Neural cell (in vitro differentiated cells): ENCODE results near the gene ZNF668. TPM values are rescaled to one million over a fixed set of nuclear protein-coding genes. Genes with fewer than 3 reads are reported as not detected.

ENCODE experiments used
- H2AFZ ChIP-seq: fragments of 200-600, 300-800 bp; sonication (generic), shearing (Covaris generic); 2 replicates; pipeline ENCODE4 v1.6.0; 2014; ENCODE audit warnings: low read depth, mild to moderate bottlenecking, antibody characterized with exemption, low read length, moderate library complexity
- H3F3A ChIP-seq: fragments of 200-600 bp; shearing (Covaris generic); 2 replicates; pipeline ENCODE4 v1.6.1; 2016; ENCODE audit warnings: mild to moderate bottlenecking, moderate library complexity, mixed read lengths, antibody characterized with exemption, low read length; ENCODE audit not compliant: insufficient read depth, poor library complexity, severe bottlenecking
- H3K27ac ChIP-seq: fragments of 200-600, 300-800 bp; sonication (generic), shearing (Covaris generic); 2 replicates; pipeline ENCODE4 v1.5.1; 2014; ENCODE audit warnings: mild to moderate bottlenecking, low read length, moderate library complexity
- H3K27me3 ChIP-seq: fragments of 300-800, 200-600 bp; sonication (generic), shearing (Covaris generic); 2 replicates; pipeline ENCODE4 v1.6.0; 2014; ENCODE audit warnings: mild to moderate bottlenecking, low read depth, low read length, moderate library complexity; ENCODE audit not compliant: insufficient read depth
- H3K36me3 ChIP-seq: fragments of 300-800, 200-600 bp; sonication (generic), shearing (Covaris generic); 2 replicates; pipeline ENCODE4 v1.5.1; 2014; ENCODE audit warnings: mild to moderate bottlenecking, antibody characterized with exemption, low read length, moderate library complexity; ENCODE audit not compliant: insufficient read depth
- H3K4me2 ChIP-seq: fragments of 300-800, 200-600 bp; sonication (generic), shearing (Covaris generic); 2 replicates; pipeline ENCODE4 v1.6.0; 2014; ENCODE audit warnings: mild to moderate bottlenecking, low read length
- H3K4me3 ChIP-seq: fragments of 300-800, 200-600 bp; sonication (generic), shearing (Covaris generic); 2 replicates; pipeline ENCODE4 v1.5.1; 2014; ENCODE audit warnings: mild to moderate bottlenecking, low read length, moderate library complexity
- H3K79me2 ChIP-seq: fragments of 200-600 bp; shearing (Covaris generic); replicated peaks from 2 replicates; pipeline ENCODE4 v1.6.0; 2014; ENCODE audit warnings: mild to moderate bottlenecking, low read length, moderate library complexity; ENCODE audit not compliant: insufficient read depth
- H3K9ac ChIP-seq: fragments of 300-800, 200-600 bp; sonication (generic), shearing (Covaris generic); 2 replicates; pipeline ENCODE4 v1.6.1; 2016; ENCODE audit warnings: mild to moderate bottlenecking, low read length, mixed read lengths
- H3K9me2 ChIP-seq: fragments of 200-600 bp; shearing (Covaris generic); 2 replicates; pipeline ENCODE4 v1.6.1; 2016; ENCODE audit warnings: mild to moderate bottlenecking, low read length, mixed read lengths; ENCODE audit not compliant: insufficient read depth
- H3K9me3 ChIP-seq: fragments of 200-600, 300-800 bp; sonication (generic), shearing (Covaris generic); 2 replicates; pipeline ENCODE4 v1.6.1; 2016; ENCODE audit warnings: mild to moderate bottlenecking, mixed run types, low read length, moderate library complexity, mixed read lengths
- H4K20me1 ChIP-seq: fragments of 200-600 bp; shearing (Covaris generic); 2 replicates; pipeline ENCODE4 v1.6.1; 2016; ENCODE audit warnings: mild to moderate bottlenecking, mixed run types; ENCODE audit not compliant: insufficient read depth
- CTCF ChIP-seq: fragments of 450-650 bp; IDR thresholded peaks from 2 replicates; pipeline ENCODE4 v1.5.1; 2014; ENCODE audit warnings: antibody characterized with exemption, mild to moderate bottlenecking, moderate library complexity; ENCODE audit not compliant: poor library complexity, severe bottlenecking
- EP300 ChIP-seq: fragments of 450-650 bp; conservative IDR thresholded peaks from 2 replicates; pipeline ENCODE4 v1.6.1; 2014; ENCODE audit warnings: antibody characterized with exemption, mild to moderate bottlenecking, moderate library complexity; ENCODE audit not compliant: poor library complexity, severe bottlenecking
- EZH2 ChIP-seq: fragments of 200-600, 300-800 bp; shearing (Covaris generic), sonication (generic); IDR thresholded peaks from 2 replicates; pipeline ENCODE4 v1.6.1; 2014; ENCODE audit warnings: antibody characterized with exemption, low read length, borderline replicate concordance, mild to moderate bottlenecking; ENCODE audit not compliant: insufficient read depth, poor library complexity, severe bottlenecking
- MXI1 ChIP-seq: fragments of 450-650 bp; conservative IDR thresholded peaks from 2 replicates; pipeline ENCODE4 v1.6.1; 2014; ENCODE audit warnings: antibody characterized with exemption, mild to moderate bottlenecking; ENCODE audit not compliant: poor library complexity, severe bottlenecking
- POLR2AphosphoS5 ChIP-seq: IDR thresholded peaks from 2 replicates; pipeline ENCODE4 v1.6.1; 2012
- RAD21 ChIP-seq: fragments of 450-650 bp; conservative IDR thresholded peaks from 2 replicates; pipeline ENCODE4 v1.6.1; 2014; ENCODE audit warnings: antibody characterized with exemption, mild to moderate bottlenecking, moderate library complexity
- SMC3 ChIP-seq: fragments of 450-650 bp; conservative IDR thresholded peaks from 2 replicates; pipeline ENCODE4 v1.6.1; 2014; ENCODE audit warnings: antibody characterized with exemption, mild to moderate bottlenecking, moderate library complexity; ENCODE audit not compliant: poor library complexity
- TAF1 ChIP-seq: IDR thresholded peaks from 2 replicates; pipeline ENCODE4 v1.6.1; 2012; ENCODE audit warnings: low read depth
- polyA plus RNA-seq: library from polyadenylated mRNA; depleted of rRNA; stranded (reverse); fragments of >200 nt; gene quantifications from 2 replicates; pipeline ENCODE4 v1.2.3, GENCODE V29; 2014
- TF ChIP-seq, protein P1 (sequence below): IDR thresholded peaks from 2 replicates; pipeline ENCODE4 v1.6.1; 2012; ENCODE audit warnings: borderline replicate concordance

ZNF668 gene
- polyA plus RNA-seq, 1 donor from 2014 or later: 17.8 TPM

DNA sequence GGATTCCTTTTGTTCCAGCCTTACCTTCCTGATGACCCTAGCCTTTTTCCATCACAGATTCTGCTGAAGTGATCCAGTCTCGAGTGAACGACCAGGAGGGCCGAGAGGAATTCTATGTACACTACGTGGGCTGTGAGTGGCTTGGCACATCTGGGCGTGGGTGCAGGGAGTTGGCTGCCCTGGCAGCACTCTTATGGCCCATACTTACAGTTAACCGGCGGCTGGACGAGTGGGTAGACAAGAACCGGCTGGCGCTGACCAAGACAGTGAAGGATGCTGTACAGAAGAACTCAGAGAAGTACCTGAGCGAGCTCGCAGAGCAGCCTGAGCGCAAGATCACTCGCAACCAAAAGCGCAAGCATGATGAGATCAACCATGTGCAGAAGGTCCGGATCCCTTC is 46.1 kb upstream of the ZNF668 start:
- H3K9me3 ChIP-seq: no peaks in the 10 kb centered on the region
- H3K27me3 ChIP-seq: no peaks in the 10 kb centered on the region
- H3K9ac ChIP-seq: no peak overlapping the region
- H3K27ac ChIP-seq: no peak overlapping the region
- H4K20me1 ChIP-seq: no peaks in the 10 kb centered on the region
- peaks cover 8% of the 10 kb centered on the region for H3K79me2 ChIP-seq
- no peak overlapping the region for H2AFZ ChIP-seq
- H3K4me3 ChIP-seq: no peak overlapping the region
- no peaks in the 10 kb centered on the region for H3K9me2 ChIP-seq
- TF ChIP-seq POLR2AphosphoS5 (no peak), TAF1 (no peak), SMC3 (no peak), CTCF (no peak), EP300 (no peak), RAD21 (no peak), EZH2 (no peak), MXI1 (no peak)
- TF ChIP-seq, protein P1, sequence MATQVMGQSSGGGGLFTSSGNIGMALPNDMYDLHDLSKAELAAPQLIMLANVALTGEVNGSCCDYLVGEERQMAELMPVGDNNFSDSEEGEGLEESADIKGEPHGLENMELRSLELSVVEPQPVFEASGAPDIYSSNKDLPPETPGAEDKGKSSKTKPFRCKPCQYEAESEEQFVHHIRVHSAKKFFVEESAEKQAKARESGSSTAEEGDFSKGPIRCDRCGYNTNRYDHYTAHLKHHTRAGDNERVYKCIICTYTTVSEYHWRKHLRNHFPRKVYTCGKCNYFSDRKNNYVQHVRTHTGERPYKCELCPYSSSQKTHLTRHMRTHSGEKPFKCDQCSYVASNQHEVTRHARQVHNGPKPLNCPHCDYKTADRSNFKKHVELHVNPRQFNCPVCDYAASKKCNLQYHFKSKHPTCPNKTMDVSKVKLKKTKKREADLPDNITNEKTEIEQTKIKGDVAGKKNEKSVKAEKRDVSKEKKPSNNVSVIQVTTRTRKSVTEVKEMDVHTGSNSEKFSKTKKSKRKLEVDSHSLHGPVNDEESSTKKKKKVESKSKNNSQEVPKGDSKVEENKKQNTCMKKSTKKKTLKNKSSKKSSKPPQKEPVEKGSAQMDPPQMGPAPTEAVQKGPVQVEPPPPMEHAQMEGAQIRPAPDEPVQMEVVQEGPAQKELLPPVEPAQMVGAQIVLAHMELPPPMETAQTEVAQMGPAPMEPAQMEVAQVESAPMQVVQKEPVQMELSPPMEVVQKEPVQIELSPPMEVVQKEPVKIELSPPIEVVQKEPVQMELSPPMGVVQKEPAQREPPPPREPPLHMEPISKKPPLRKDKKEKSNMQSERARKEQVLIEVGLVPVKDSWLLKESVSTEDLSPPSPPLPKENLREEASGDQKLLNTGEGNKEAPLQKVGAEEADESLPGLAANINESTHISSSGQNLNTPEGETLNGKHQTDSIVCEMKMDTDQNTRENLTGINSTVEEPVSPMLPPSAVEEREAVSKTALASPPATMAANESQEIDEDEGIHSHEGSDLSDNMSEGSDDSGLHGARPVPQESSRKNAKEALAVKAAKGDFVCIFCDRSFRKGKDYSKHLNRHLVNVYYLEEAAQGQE: no peak
- H3K4me2 ChIP-seq: no peak overlapping the region
- peaks cover 3% of the 10 kb centered on the region for H3F3A ChIP-seq
- H3K36me3 ChIP-seq: no peaks in the 10 kb centered on the region

DNA sequence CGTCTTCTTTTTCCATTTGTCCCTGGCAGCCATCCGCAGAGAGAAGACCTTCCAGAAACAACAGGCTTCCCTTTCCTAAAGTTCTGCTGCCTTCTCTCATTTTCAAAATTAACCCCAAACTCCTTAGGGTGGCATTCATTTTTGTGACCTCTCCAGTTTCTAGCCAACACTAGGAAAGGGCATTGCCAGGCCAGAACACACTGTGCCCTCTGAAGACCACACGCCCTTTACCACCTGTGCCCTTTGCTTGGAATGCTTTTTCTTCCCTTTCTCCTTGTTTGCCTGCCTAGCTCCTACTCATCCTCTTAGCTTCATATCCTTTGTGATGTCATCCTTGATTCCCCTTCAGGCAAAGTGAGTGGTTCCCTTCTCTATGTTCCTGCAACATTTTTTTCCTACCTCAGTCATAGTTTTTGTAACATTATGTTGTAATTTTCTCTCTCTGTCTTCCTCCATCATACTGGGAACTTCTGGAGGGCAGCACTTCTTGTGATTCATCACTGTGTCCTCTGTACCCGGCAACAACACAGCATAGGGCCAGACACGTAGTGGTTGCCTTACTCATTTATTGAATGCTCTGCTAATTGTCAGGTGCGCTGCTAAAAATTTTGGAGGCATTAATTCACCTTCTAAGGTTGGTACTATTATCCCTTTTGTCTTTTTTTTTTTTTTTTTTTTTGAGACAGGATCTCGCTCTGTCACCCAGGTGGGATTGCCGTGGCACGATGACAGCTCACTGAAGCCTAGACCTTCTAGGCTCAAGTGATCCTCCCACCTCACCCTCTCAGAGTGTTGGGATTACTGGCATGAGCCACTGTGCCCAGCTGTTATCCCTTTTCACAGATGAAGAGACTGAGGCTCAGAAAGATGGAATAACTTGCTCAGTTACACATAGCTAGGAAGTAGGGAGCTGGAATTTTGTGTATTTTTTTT is 44.4 kb upstream of the ZNF668 start:
- no peaks in the 10 kb centered on the region for H3K36me3 ChIP-seq
- H3K9ac ChIP-seq: peak overlapping the region; percentile 79
- no peaks in the 10 kb centered on the region for H3K9me2 ChIP-seq
- H4K20me1 ChIP-seq: no peaks in the 10 kb centered on the region
- TF ChIP-seq CTCF: no peak
- TF ChIP-seq EP300: no peak
- TF ChIP-seq RAD21: no peak
- TF ChIP-seq, protein P1: no peak
- TF ChIP-seq SMC3: no peak
- TF ChIP-seq TAF1: no peak
- TF ChIP-seq EZH2: no peak
- TF ChIP-seq MXI1: no peak
- TF ChIP-seq POLR2AphosphoS5: no peak
- peak overlapping the region; percentile 53 for H2AFZ ChIP-seq
- no peaks in the 10 kb centered on the region for H3K9me3 ChIP-seq
- H3K4me3 ChIP-seq: peak overlapping the region; percentile 68
- peak overlapping the region; percentile 94 for H3K4me2 ChIP-seq
- H3K27me3 ChIP-seq: no peaks in the 10 kb centered on the region
- peaks cover 3% of the 10 kb centered on the region for H3F3A ChIP-seq
- H3K79me2 ChIP-seq: peaks cover 8% of the 10 kb centered on the region
- peak overlapping the region; percentile 89 for H3K27ac ChIP-seq
